Epithelial cell of proximal tubule (primary cell): Measurements from ENCODE around the gene HSPA9. TPM values are rescaled to one million over a fixed set of nuclear protein-coding genes. Genes with fewer than 3 reads are reported as not detected.

Source experiments
- DNase-seq: peaks from one replicate; pipeline ENCODE4 v3.0.0-alpha.2; 2011; ENCODE audit warnings: low read depth
- H3K4me3 ChIP-seq: 2 replicates; pipeline ENCODE4 v1.5.1; 2011; ENCODE audit warnings: low read depth, mild to moderate bottlenecking, low read length
- CTCF ChIP-seq: conservative IDR thresholded peaks from 2 replicates; pipeline ENCODE4 v1.5.1; 2012; ENCODE audit warnings: low read depth, mild to moderate bottlenecking, low read length
- total RNA-seq: library from RNA; depleted of rRNA; stranded (reverse); fragments of >200 nt; gene quantifications from 2 replicates; pipeline ENCODE4 v1.2.3, GENCODE V29; 2015

Gene HSPA9
- total RNA-seq, 1 donor from 2014 or later = 174 TPM

- TF ChIP-seq CTCF = no peak
- H3K4me3 ChIP-seq = no peak overlapping the region
- DNase-seq = no peak
These were observed 22.5 kb downstream of the HSPA9 start for GRCh38 chr5:138552657-138553056.

GRCh38 chr5:138549414-138549813, 25.8 kb downstream of the HSPA9 start:
- DNase-seq = no peak
- no peak overlapping the region for H3K4me3 ChIP-seq
- no peak for TF ChIP-seq CTCF

GRCh38 chr5:138545919-138546562, 29.2 kb downstream of the HSPA9 start:
- DNase-seq = no peak
- no peak overlapping the region for H3K4me3 ChIP-seq
- no peak for TF ChIP-seq CTCF

- no peak for TF ChIP-seq CTCF
- no peak for DNase-seq
- peak overlapping the region; percentile 99 for H3K4me3 ChIP-seq
These were observed 30.7 kb downstream of the HSPA9 start for GRCh38 chr5:138544181-138545134.

- no peak for DNase-seq
- no peak for TF ChIP-seq CTCF
- peak overlapping the region; percentile 99 for H3K4me3 ChIP-seq
These were observed 31.5 kb downstream of the HSPA9 start for GRCh38 chr5:138543730-138544104.

GRCh38 chr5:138542956-138543729, 32.1 kb downstream of the HSPA9 start, which contains the start of gene ETF1:
TSS of gene ETF1 (minus strand) at chr5:138543236. CDS start at chr5:138542918, 318 bp downstream.
- H3K4me3 ChIP-seq = peak within 1 kb of the TSS; percentile 99
- peak; percentile 76 for DNase-seq
- no peak for TF ChIP-seq CTCF
